Renal pelvis (tissue), 12 donors: ENCODE data around the gene PCGF5. TPM values are rescaled to one million over a fixed set of nuclear protein-coding genes. Genes with fewer than 3 reads are reported as not detected.
A peak's percentile ranks its signal among the peaks of the same experiment; 100 is the strongest.
"Not testable (repeated sequence)": the region's sequence is repeated elsewhere in the genome, so short reads cannot be mapped to it uniquely, and the experiment has no call there.

Experiments used
- DNase-seq: peaks from one replicate; pipeline ENCODE4 v3.0.0-alpha.2; 2013
- long read RNA-seq, 16 experiments: transcript quantifications; one replicate each; lab custom pipeline, GENCODE V29; 2026
- polyA plus RNA-seq, 3 donors: library from polyadenylated mRNA; unstranded; fragments of 120-200 nt; gene quantifications; one replicate each; pipeline ENCODE4 v1.2.1, GENCODE V29; 2013; ENCODE audit not compliant: insufficient read length in 3 of 3

PCGF5 gene
- 10 to 100 TPM; 18.9 to 23.4 (median 23.3) TPM for polyA plus RNA-seq
- long read RNA-seq, donor 1, full-length matches to known transcripts: 7 of 7 reads
- long read RNA-seq, donor 1, partial matches to known transcripts: 0 of 7 reads
- long read RNA-seq, donor 1, other reads (novel, unspliced or antisense): 0 of 7 reads
- long read RNA-seq, donor 2, full-length matches to known transcripts: 6 of 6 reads
- long read RNA-seq, donor 2, partial matches to known transcripts: 0 of 6 reads
- long read RNA-seq, donor 2, other reads (novel, unspliced or antisense): 0 of 6 reads
- long read RNA-seq, donor 3, full-length matches to known transcripts: 12 of 12 reads
- long read RNA-seq, donor 3, partial matches to known transcripts: 0 of 12 reads
- long read RNA-seq, donor 3, other reads (novel, unspliced or antisense): 0 of 12 reads
- long read RNA-seq, donor 4, full-length matches to known transcripts: 9 of 9 reads
- long read RNA-seq, donor 4, partial matches to known transcripts: 0 of 9 reads
- long read RNA-seq, donor 4, other reads (novel, unspliced or antisense): 0 of 9 reads
- long read RNA-seq, donor 5, full-length matches to known transcripts: 4 of 4 reads
- long read RNA-seq, donor 5, partial matches to known transcripts: 0 of 4 reads
- long read RNA-seq, donor 5, other reads (novel, unspliced or antisense): 0 of 4 reads
- long read RNA-seq, donor 6, full-length matches to known transcripts: 7 of 7 reads
- long read RNA-seq, donor 6, partial matches to known transcripts: 0 of 7 reads
- long read RNA-seq, donor 6, other reads (novel, unspliced or antisense): 0 of 7 reads
- long read RNA-seq, donor 7, full-length matches to known transcripts: 5 of 5 reads
- long read RNA-seq, donor 7, partial matches to known transcripts: 0 of 5 reads
- long read RNA-seq, donor 7, other reads (novel, unspliced or antisense): 0 of 5 reads
- long read RNA-seq, donor 8, transcript PCGF5-202 (3 exons, 973 nt): major isoform, 7 of 7 reads
- long read RNA-seq, donor 8, partial matches to known transcripts: 0 of 7 reads
- long read RNA-seq, donor 8, other reads (novel, unspliced or antisense): 0 of 7 reads
- long read RNA-seq, donor 9, full-length matches to known transcripts: 7 of 7 reads
- long read RNA-seq, donor 9, partial matches to known transcripts: 0 of 7 reads
- long read RNA-seq, donor 9, other reads (novel, unspliced or antisense): 0 of 7 reads
- long read RNA-seq, donor 10, full-length matches to known transcripts: 4 of 4 reads
- long read RNA-seq, donor 10, partial matches to known transcripts: 0 of 4 reads
- long read RNA-seq, donor 10, other reads (novel, unspliced or antisense): 0 of 4 reads
- long read RNA-seq, donor 11, full-length matches to known transcripts: 4 of 4 reads
- long read RNA-seq, donor 11, partial matches to known transcripts: 0 of 4 reads
- long read RNA-seq, donor 11, other reads (novel, unspliced or antisense): 0 of 4 reads
- long read RNA-seq, donor 12, full-length matches to known transcripts: 9 of 9 reads
- long read RNA-seq, donor 12, partial matches to known transcripts: 0 of 9 reads
- long read RNA-seq, donor 12, other reads (novel, unspliced or antisense): 0 of 9 reads
- long read RNA-seq, donor 13, transcript PCGF5-202 (3 exons, 973 nt): major isoform, 5 of 5 reads
- long read RNA-seq, donor 13, partial matches to known transcripts: 0 of 5 reads
- long read RNA-seq, donor 13, other reads (novel, unspliced or antisense): 0 of 5 reads
- long read RNA-seq, donor 14: 0 reads
- long read RNA-seq, donor 15, full-length matches to known transcripts: 4 of 4 reads
- long read RNA-seq, donor 15, partial matches to known transcripts: 0 of 4 reads
- long read RNA-seq, donor 15, other reads (novel, unspliced or antisense): 0 of 4 reads
- long read RNA-seq, donor 16, full-length matches to known transcripts: 8 of 8 reads
- long read RNA-seq, donor 16, partial matches to known transcripts: 0 of 8 reads
- long read RNA-seq, donor 16, other reads (novel, unspliced or antisense): 0 of 8 reads

DNA sequence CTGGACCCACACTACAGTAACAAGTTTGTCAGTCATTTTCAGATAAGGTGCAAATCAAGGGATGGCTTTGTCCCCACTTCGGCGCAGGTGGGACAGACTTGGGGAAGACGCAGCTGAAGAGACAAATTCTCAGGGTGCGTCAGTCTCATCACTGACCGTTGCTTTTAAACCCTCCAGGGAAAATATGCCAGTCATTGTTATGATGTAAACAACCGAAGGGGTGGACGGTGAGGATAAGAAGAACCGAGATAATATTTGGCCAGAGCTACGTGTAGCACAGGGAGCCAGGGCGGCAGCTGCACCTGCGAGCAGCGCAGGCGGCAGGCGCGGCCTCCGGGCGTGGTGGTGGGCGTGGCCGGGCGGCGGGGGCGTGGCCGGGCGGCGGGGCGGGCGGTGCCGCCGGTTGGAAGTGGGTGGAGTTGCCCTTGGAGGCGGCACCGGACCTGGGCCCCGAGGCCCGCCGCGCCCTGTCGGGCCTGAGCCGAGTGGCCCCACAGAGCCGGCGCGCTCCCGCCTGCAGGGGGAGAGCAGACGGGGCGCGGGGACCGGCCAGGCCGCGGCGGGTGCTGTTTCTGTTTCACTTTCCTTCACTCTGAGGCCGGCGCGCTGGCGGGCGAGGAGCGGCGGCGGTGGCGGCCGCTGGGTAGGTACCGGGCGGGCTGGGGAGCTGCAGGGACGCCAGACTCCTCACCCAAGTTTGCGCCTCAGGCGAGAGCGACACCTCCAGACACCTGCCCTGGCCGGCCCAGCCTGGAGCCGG is at the start of gene PCGF5:
Gene PCGF5 (plus strand): TSS at position 470 of the 760 bp plus-strand sequence. CDS start 2,209 bp downstream, outside the sequence.
- DNase-seq: peak; percentile 87

DNA sequence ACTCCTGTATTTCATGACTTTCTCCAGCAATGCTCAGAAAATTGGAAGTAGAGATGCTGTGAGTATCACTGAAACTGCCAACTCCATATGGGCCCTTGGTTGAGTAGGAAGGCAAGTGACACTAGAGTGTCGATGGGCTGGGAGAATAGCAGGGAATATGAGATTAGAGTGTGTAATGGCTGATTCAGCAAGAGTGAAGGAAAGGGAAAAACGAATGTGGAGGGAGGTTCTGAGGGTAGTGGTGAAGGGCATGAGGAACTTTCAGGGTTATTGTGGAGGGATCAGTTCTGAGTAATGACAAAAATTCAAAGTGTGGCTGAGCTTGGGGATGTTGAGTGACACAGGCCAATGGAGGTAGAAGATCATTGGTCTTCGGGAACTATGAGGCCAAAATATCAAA is 49.0 kb upstream of the PCGF5 start:
- no peak for DNase-seq

DNA sequence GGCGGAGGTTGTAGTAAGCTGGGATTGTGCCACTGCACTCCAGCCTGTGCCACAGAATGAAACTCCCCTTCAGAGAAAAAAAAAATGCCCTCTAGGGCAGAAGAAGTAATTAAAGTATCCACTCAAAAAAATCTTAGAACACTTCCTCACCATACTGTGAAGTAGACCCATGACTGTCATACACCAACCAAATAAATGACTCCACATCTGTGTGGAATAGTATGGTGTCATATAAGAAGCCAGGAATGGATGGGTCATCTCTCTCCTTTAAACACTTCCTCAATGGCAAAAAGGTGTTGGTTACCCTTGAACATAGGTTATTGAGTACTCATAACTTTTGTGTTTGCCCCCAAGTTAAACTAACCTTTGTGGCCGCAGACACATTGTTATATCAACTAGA is 48.1 kb upstream of the PCGF5 start:
- DNase-seq: no peak

DNA sequence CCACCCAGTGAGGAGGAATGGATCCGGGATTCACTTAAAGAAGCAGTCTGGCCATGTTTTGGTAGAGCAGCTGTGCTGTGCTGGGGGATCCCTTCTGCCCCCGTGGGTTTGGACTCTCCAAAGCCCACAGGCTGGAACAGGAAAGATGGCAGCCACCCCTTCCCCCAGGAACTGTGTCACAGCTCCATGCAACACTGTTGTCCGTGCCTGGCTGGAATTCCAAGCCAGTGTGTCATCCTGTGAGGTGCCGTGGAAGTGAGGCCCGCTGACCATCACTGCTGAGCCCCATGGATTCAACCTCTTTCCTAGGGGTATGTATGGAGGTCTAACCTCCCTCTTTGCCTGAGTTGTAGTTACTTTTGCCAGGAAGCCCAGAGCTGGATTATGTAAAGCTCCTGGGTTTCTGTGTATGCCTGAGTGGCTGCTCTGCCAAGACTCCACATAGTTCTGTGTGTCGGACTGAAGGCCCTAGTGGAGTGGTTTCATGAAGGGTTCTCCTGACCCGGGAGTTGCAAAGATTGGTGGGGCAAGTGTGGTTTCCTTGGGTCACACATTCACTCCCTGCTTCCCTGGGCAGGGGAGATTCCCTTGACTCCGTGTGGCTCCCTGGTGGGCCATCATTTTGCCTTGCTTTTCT is 35.1 kb upstream of the PCGF5 start:
- no peak for DNase-seq

DNA sequence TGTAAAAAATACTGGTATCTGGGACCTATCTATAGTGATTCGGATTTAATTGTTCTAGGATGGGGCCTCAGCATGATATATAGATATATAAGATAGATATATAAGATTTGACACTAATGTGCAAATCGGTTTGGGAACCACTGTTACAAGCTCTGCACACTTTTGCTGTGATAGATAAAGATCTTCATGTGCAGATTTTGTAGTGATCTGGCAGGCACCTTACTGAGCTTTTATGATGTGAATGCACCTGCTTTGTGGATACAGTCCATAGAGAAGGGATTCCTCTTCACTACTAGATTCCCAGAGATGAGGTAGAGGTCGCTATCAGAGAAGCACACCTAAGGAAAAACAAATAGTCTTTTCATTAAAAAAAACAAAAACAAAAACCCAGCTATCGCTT is 33.3 kb upstream of the PCGF5 start:
- no peak for DNase-seq

DNA sequence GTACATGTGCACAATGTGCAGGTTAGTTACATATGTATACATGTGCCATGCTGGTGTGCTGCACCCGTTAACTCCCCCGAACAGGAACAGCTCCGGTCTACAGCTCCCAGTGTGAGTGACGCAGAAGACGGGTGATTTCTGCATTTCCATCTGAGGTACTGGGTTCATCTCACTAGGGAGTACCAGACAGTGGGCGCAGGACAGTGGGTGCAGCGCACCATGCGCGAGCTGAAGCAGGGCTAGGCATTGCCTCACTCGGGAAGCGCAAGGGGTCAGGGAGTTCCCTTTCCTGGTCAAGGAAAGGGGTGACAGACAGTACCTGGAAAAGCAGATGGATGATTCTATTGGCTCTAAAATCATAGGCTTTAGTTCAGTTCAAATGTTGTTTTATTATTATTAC is 32.5 kb upstream of the PCGF5 start:
- DNase-seq: not testable (repeated sequence)

DNA sequence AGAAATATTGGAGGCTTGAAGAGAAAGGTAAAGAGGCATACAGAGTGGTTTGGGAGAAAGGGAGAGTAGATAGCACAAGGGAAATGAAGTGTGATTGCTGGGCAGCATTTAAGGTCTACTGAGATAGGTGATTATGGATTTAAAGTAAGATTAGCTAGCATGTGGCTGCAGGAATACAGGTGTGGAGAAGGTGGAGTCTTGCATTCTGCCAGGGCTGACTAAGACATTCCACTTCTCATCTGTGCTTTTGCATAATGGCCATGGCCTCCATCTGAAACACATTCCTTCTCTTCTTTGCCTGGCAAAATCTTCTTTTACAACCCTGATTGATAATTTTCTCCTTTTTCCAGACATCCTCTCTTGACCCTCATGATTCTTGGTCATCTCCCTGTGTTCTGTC is 31.6 kb upstream of the PCGF5 start:
- DNase-seq: no peak

DNA sequence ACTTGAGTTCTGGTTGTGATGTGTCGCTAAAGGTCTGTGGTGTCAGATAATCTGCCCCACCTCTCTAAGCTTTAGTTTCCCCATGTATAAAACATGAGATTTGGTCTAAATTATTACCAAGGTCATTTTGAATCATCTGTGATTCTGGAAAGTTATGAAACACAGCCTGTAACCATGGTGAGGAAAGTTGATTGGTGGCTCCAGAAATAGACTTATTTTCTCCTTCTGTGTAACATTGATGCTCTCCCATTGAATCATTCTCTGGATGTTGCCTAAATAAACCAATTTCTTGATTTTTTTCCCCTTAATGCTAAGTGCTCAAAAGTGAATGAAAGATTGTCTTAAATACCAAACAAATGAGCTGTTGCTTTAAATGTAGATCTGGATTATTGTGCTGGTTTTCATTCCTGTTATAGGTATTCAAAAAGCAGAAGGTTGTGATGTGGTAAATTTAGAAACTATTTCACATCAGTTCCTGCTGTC is 30.0 kb upstream of the PCGF5 start:
- DNase-seq: no peak

DNA sequence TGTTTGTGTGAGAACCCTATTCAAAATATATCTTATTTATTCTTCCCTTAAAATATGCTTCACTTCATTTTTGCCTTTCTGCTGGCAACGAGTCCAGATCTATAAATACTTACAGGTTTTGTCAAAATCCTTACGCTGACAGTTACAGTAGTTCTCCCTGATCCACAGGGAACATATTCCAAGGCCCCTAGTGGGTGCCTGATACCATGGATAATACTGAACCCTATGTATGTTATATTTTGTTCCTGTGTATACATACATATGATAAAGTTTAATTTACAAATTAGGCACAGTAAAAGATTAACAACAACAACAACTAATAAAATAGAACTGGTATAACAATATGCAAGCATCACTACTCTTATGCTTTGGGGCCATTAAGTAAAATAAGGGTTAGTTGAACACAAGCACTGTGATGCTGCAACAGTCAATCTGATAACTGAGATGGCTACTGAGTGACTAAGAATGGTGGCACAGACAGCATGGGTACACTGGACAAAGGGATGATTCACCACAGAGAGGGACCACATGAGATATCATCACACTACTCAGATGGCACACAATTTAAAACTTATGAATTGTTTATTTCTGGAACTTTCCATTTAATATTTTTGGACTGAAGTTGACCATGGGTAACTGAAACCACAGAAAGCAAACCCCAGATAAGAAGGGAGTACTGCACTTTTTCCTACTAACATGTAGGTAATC is 29.4 kb upstream of the PCGF5 start:
- no peak for DNase-seq

DNA sequence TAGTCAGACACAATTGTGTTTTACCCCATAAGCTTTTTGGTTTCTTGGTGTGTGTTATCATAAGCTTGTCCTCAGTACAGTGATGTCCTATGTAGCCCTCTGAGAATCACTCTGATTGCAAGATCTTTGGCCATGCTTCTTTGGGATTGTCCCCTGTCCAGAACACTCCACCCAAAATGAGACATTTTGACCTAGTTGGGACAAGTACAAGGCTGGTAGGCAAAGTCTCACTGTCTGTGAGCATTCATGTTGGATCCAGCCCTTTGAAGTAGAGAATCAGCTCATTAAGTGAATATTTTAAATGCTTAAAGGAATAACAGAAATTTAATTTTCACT is 28.9 kb upstream of the PCGF5 start:
- DNase-seq: no peak

DNA sequence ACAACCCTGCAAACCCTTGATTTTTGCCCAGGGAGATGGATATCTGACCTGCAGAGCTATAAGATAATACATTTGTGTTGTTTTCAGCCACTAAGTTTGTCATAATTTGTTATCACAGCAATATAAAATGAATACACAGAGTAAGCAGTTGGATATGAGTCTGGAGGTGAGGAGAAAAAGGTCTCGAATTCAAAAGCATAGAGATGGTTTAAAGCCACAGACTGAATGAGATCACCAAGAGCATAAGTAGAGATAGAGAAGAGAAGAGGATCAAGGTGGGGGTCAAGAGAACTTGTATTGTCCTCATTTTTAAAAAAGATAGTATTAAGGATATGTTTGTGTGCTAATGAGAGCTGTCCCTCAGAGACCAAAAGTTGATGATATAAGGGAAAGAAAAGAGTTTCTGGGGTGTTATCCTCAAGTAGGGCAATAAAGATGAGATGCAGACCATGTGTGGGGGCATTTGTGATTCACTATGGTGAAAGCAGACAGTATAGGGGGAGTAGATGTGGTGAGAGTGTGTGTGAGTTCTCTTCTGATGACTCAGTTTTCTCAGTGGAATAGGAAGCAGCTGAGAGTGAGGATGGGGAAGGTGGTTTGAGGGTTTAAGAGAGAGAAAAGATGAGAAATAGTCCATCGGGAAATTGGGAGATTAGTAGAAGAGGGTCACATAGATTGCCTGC is 25.8 kb upstream of the PCGF5 start:
- no peak for DNase-seq

DNA sequence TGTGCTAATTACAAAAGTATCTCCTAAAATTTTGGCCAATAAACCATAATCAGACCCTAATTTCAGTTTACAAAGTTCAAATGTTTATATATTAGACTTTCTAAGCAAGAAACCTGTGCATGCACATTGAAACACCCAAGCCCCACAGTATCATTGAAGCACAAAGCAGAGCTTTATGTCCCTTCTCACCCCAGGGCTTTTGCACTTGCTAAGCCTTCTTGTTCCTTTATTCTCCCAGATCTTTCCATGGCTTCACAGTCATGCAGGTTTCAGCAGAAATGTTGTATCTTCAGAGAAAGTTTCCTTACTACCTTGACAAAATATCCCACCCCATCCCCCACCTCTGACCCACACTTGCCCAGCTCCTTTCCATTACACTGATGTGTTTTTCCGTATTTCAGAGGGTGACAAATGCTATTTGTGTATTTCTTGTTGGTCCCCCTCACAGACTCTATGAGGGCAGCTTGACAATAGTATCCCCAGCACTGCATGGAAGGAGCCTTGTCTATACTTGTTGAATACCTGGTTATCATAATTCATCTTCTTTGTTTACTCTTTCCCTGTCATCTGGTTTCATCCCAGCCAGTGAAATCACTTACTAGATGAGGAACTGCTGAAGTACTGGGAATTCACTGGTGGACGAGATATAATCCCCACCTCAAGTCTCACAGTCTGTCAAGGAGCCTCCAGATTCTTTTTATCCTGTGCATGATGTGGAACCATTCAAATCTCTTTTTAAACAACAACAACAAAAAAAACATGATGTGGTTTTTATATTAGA is 24.0 kb upstream of the PCGF5 start:
- no peak for DNase-seq

DNA sequence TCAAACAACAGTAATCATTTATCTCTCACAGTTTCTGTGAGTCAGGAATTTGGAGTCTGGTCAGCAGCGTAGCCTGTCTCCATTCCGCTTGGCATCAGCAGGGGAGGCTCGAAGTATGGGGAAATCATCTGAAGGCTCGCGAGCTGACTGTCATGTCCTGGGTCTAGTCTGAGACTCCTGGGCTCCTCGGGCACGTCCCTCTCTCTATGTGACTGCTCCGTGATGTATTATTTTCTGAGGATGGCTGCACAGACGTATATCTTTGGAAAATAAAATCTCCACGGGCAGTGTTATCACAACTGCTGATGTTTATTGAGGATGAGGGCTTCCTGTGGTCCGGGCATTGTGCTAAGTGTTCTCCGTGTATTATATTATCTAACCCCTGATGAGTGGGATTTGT is 23.3 kb upstream of the PCGF5 start:
- no peak for DNase-seq

DNA sequence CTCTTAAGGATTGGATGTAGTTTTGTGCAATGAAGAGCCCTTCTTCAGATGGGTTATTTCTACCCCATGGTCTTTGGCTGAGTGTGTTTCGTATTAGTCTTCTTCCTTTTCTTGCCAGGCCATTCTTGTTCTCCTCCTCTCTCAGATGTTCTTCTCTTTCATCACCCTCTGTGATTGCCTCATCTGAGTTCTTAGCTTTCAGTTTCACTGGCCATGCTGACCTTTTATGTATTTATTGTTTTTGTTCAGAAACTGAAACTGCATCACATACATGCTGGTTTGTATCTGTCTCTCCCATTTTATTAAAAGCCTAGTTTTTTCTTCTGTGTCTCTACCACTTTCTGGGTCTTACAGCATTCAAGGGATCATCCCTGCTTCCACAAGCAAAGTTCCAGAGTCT is 21.7 kb upstream of the PCGF5 start:
- no peak for DNase-seq

DNA sequence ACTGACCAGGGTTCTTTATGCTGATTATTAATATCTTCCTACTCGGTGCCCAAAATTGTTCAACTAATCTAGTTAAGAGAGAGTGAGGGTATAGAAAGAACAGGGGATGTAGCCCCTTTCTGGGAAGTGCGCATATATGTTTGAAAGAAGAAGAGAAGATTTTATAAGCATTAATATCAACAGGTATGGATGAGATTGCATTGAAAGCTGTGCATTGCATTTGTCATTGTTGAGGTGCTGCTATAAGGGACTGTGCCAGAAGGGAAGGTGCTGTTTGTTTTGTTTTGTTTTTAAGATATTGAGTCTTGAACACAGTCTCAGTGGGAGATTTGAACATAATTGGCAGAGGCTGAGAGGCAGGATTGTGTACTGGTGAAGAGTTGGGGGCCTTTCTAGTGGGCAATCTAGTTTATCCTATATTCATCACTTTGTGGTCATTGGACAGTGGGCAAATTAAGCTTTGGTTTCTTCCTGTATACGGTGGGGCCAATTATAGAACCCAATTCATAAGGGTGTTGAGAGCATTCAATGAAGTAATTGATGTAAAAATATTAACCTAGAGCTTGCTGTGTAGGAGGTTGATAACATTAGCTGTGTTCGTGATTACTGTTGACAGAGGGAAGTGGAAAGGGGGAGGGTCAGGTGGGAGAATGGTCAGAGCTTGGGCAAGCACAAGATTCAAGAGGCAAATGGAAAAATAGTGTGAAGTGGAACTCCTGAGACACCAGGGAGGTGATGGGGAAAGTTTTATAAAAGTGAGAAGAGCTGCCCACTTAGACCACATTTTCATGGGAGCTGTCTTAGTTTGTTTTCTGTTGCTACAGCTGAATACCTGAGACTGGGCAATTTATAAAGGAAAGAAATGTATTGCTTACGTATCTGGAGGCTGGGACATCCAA is 19.9 kb upstream of the PCGF5 start:
- DNase-seq: no peak
